Lung microvascular endothelial cell (primary cell): ENCODE measurements around the gene OSCP1. TPM values are rescaled to one million over a fixed set of nuclear protein-coding genes. Genes with fewer than 3 reads are reported as not detected.
"Not testable (repeated sequence)": the region's sequence is repeated elsewhere in the genome, so short reads cannot be mapped to it uniquely, and the experiment has no call there.

Experiments used
- DNase-seq, 2 donors: peaks; one replicate each; pipeline versions ENCODE4 v3.0.0 to v3.0.0-alpha.2; 2010; ENCODE audit warnings: low read depth in 2 of 2
- total RNA-seq: library from RNA; depleted of rRNA; stranded (reverse); fragments of >200 nt; gene quantifications from 2 replicates; pipeline ENCODE4 v1.2.1, GENCODE V29; 2014

The OSCP1 gene
- total RNA-seq, result 4.2 and 5.2 TPM in 2 replicates

DNA sequence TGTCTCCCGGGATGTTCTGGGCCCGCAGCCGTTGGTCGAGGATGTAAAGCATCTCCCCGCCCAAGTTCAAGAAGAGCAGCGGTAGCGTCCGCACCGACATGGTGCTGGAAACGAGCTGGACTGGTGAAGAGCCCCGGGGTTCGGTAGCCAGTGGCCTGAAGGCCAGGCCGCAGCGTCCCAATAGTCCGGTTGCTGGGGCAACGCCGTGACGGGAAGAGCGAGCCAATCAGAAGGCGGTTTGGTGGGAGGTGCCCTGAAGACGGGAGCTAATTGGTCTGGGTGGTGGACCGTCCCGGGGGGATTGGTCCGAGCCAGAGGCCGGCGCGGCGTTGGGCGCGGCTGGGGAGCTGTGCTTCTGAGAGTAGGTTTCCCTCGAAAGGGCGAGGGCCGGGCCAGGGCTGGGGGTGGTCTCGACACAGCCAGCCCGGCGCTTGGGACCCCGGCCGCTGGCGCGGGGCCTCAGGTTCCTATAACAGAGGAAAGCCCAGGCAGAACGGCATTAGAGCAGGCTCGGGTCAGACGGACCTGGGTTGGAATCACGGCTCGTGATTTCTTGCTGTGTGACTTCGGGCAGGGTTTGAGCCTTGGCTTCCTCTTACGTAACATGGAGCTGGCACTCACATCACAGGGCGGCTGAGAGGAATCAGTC, at the start of gene OSCP1:
OSCP1 (minus strand) TSS at position 182 of the 649 bp plus-strand sequence; CDS start at position 100, 82 bp downstream.
- peak; percentile 98 for DNase-seq

GRCh38 chr1:36497207-36497606, 47.0 kb upstream of the OSCP1 start:
- no peak for DNase-seq

GRCh38 chr1:36494971-36495370, 44.7 kb upstream of the OSCP1 start:
- DNase-seq, result no peak

DNA sequence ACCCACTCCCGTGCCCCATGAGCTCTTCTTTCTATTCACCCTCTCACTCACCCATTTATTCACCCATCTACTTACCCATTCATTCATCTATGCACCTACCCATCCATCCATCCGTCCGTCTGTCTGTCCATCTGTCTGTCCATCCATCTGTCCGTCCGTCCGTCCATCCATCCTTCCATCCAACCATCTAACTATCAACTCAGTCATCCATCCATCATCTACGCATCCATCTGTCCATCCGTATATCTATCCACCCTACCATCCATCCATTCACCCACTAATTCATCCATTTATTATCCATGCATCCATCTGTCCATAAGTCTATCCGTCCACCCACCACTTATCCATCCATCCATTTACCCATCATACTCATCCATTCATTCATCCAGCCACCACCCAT, 43.3 kb upstream of the OSCP1 start:
- DNase-seq, result no peak

DNA sequence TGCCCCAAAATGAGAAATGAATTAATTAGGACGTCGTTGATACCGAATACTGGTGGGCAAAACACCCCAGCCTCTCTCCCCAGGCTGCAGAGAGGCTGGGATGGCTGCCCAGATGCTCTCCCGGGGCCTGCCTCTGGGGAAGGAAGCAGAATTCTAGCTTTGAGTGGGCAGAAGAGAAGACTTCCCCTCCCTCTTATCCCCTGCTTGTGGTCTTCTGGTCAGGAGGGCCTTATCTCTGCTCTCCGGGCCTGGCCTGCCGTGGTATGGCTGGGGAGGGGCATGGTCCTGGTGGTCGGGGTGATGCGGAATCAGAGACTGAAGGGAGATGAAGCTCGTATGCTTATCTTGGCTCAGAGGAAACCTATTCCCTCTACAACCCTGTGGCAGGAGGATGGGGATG, 42.2 kb upstream of the OSCP1 start:
- no peak for DNase-seq

DNA sequence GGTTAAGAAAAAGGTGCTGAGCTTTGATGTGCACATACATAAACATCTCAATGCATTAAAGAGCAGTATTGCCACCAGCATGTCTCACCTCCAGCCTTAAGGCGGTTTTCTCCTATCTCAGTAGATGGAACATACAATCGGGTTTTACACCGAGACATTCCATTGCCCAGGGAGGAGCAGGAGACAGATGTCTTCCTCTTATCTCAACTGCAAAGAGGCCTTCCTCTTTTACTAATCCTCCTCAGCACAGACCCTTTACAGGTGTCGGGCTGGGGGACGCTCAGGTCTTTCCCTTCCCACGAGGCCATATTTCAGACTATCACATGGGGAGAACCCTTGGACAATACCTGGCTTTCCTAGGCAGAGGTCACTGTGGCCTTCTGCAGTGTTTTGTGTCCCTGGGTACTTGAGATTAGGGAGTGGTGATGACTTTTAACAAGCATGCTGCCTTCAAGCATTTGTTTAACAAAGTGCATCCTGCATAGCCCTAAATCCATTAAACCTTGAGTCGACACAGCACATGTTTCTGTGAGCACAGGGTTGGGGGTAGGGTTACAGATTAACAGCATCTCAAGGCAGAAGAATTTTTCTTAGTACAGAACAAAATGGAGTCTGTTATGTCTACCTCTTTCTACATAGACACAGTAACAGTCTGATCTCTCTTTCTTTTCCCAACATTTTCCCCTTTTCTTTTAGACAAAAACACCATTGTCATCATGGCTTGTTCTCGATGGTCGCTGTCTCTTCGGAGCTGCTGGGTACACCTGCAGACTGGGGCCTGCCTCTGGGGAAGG, 39.2 kb upstream of the OSCP1 start:
- not testable (repeated sequence) for DNase-seq

DNA sequence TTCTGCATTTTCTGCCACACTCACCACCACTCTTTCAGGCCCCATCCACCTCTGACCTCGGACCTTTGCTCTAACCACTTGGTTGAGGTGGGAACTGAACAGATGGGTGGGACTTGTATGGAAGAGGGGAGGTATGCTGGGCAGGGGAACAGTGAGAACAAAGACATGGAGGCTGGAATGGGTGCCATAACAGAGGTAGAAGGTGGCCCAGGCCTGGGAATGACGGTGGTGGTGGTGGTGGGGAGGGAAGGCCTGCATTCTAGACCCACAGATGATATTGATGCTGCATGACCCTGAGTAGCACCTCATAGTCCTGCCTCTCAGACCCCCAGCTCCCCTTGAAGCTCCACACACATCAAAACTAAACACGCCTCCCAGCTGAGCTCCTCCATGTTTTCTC, 37.7 kb upstream of the OSCP1 start:
- DNase-seq, result no peak

GRCh38 chr1:36487336-36487725, 37.1 kb upstream of the OSCP1 start:
- not testable (repeated sequence) for DNase-seq

DNA sequence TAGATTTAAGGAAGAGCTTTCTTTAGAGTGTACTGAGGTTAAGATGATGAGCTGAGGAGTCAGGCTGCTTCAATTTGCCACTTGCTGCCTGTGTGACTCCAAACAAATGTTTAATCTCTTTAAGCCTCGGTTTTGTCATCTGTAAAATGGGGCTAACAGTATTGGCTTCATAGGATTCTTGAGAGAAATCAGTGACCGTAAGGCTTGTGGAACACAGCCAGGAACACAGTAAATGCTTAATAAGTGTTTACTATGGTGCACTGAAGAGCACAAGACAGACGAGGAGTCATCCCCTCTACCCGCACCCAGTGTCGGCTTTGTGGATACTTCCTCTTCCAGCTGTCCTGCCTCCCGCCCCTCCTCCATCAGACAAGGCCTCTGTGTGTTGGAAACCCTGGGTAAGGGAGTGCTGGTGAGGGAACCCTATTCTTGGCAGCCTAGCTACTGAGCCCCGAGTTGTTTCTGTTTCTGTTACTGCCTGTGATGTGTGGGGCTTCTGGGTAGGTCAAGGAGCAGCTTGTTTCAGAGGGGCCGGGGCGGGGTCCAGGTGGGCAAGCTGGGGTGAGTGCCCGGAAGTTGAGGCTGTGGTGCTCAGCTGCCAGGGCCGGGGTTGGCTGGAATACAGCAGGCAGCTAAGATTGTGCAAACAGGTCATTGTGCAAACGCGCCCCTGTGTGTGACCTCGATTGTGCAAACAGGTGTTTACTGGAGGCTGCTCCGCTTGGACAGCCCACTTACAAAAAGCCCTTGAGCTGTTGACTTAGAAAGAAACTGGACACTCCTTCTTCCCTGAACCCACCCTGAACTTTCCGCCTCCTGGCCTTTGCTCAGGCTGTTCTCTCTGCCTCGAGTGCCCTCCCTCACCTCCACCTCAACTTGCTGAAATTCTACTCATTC, 36.4 kb upstream of the OSCP1 start:
- DNase-seq, result no peak

DNA sequence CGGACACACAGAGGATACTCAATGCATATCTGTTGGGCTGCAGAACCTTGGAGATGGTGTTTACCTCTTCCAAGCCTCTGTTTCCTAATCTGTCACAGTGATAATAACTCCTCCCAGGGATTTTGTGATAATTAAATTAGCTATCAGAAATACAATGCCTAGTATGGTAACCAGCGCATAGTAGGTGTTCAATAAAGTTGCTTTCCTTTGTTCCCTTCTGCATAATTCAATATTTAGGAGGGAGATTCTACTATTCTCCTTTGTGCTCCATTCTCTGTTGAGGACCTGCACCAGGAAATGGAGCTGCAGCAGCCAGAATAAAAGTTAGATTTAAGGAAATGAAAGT, 35.8 kb upstream of the OSCP1 start:
- DNase-seq, result no peak

DNA sequence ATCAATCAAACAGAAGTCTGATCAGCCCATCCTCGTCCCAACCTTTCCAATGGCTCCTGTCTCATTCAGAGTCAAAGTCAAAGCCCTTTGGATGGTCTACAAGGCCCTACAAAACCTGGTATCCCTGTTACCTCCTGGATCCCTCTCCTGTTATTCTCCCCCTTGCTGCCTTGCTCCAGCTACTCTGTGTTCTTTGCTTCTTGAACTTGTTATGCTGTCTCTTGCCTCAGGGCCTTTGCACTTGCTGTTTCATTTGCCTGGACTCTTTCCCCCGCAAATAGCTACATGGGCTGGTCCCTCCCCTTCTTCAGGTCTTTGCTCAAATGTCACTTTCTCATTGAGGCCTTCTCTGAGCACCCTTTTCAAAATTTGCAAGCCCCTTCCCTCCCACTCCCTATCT, 33.8 kb upstream of the OSCP1 start:
- no peak for DNase-seq

GRCh38 chr1:36482724-36483388, 32.6 kb upstream of the OSCP1 start, which contains the start of gene CSF3R:
Gene CSF3R (minus strand): TSS chr1:36482913. CDS start chr1:36479496, 3,417 bp downstream.
- DNase-seq, result no peak

DNA sequence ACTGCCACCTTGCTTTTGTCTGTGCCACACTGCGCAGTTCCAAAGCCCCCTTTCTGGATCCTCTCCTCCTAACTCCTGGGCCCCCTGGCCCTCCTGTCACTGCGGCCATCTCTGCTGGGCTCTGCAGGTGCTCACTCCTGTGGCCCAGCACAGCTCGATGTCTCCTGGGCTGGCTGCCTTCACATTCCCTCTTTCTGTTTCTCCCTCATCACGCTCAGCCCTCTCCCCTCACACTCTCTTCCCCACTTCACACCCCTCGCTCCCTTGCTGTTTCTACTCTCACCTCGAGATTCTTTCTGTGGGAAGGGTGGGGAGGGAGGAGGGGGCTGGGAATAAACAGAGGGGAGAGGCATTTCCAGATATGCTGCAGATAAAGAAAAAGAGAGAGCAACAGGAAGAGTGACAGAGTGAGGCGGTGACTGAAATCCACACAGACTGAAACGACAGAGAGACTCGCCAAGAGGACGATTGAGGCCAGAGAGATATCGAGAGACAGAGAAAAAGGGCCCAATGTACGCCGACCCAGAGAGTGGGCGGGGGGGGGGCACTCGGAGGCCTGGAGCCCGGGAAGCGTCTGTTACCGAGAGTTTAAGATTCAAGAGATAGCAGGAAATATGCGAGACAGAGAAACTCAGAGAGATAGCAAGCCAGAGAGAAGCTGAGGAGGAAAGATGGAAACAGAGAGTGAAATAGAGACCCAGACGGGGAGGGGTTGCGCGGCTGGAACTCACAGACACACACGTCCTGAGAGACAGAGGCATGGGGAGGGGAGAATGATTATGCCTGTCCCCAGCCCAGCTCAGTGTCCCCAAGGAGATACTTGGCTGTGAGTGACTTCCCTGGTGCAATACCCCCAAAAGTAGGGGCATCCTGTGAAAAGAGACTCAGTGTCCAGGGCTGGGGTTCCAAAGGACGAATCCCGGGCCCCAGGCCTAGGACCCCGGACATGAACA, 31.8 kb upstream of the OSCP1 start:
- DNase-seq, result no peak

DNA sequence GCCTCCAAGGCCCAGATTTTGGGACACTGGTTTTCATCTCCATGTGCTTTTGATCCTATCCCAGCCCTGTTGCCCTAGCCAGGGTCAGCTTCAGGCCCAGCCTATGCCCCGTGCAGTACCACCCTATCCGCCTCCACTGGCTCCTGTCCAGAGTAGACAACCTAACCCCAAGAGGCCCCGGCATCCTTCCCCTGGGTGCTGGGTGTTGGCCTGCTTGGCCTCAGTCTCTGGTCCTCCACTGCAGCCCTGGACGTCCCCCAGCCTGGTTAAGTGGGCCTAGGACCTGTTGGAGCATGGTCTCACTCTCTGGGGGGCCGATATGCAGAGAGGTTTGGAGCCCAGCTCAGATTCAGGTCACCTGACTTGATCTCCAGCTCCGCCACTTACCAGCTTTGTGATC, 30.8 kb upstream of the OSCP1 start:
- no peak for DNase-seq

DNA sequence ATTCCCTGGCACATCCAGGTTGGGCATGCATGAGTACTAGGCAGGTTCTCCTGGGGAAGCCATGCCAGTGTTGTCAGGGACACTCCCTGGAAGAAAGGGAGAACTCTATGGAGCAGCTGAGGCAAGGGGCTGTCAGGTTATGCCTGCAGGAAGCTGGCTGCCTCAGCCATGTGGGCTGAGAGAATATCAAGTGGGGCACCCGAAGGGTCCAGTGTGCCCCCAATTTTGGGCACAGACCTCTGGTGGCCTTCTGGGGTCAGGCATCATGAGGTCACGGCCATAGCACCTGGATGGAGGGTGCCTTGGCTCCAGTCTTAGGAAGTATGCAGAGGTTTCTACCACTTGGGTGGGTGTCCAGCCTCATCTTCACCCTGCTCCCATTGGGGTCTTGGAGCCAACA, 29.9 kb upstream of the OSCP1 start:
- no peak for DNase-seq

- no peak for DNase-seq
Measured at GRCh38 chr1:36479505-36480051, 29.3 kb upstream of the OSCP1 start.

DNA sequence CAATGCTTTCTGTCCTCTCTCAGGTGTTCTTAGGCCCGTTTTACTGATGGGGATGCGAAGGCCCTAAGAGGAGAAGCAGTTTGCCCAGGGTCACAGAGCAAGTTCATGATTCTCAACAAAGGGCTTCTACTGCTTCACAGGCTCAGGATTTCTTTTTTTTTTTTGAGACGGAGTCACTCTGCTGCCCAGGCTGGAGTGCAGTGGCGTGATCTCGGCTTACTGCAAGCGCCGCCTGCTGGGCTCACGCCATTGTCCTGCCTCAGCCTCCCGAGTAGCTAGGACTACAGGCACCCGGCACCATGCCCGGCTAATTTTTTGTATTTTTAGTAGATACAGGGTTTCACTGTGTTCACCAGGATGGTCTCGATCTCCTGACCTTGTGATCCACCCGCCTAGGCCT, 27.4 kb upstream of the OSCP1 start:
- not testable (repeated sequence) for DNase-seq

GRCh38 chr1:36476945-36477344, 26.7 kb upstream of the OSCP1 start:
- no peak for DNase-seq

DNA sequence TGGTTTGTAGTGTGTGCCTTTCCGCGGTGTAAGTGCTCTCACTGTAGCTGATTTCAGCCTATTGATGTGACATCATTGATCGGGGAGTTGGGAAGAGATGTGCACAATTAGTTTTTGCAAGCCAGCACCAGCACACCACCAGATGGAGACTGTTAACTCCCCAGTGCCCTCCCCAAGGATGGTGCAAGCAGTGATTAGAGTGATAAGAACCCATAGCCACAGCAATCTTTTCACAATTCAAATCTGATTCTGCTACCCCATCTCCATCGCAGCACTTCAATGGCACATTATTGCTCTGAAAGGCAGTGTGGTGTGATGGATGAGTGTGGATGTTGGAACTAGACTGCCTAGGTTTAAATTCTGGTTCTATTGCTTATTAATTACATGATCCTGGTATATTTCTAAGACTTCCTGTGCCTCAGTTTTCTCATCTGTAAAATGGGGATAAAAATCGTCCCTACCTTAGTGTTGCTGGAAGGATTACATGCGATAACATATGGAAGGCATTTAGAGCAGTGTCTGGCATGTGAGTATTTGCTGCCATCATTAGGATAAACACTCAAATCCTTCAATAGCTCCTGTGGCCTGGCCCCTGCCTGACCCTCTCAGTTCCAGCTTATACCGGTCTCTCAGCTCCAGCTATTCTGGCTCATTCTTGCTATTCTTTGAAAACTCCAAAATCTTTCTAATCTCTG, 25.8 kb upstream of the OSCP1 start:
- no peak for DNase-seq

- no peak for DNase-seq
Measured at GRCh38 chr1:36475341-36475740, 25.1 kb upstream of the OSCP1 start.
